AG04449 (cell line): ENCODE measurements around the gene SSBP3.

Experiments
- CTCF ChIA-PET: fragments of 350-600 bp; formaldehyde crosslinking; extraction: SDS; loops from one replicate; lab custom pipeline; 2021; ENCODE audit warnings: antibody characterized with exemption; lab: Yijun Ruan, JAX
- POLR2A ChIA-PET: fragments of 400-600, 350-600 bp; formaldehyde crosslinking; extraction: SDS; loops from one replicate; lab custom pipeline; 2020; ENCODE audit warnings: antibody characterized with exemption, inconsistent platforms; lab: Yijun Ruan, JAX
- DNase-seq: peaks from one replicate; pipeline ENCODE4 v3.0.0-alpha.2; 2010; ENCODE audit warnings: low read depth, low spot score
- H3K4me3 ChIP-seq: 2 replicates; pipeline ENCODE4 v1.5.1; 2011; ENCODE audit warnings: low read depth, mild to moderate bottlenecking, control low read depth, low read length
- CTCF ChIP-seq: IDR thresholded peaks from one replicate; pipeline ENCODE4 v1.5.1; 2011; ENCODE audit warnings: mild to moderate bottlenecking, moderate library complexity, low read length, control low read depth, inconsistent platforms; ENCODE audit not compliant: insufficient read depth; ENCODE audit errors: missing control alignments

The SSBP3 gene

GRCh38 chr1:54230507-54231339 is 175.5 kb downstream of the SSBP3 start:
- ChIA-PET POLR2A (no interaction called here), CTCF (no interaction called here)
- H3K4me3 ChIP-seq, result no peak overlapping the region
- TF ChIP-seq CTCF, result no peak
- no peak for DNase-seq

GRCh38 chr1:54229281-54229891 is 176.8 kb downstream of the SSBP3 start:
- no peak overlapping the region; the same call in 1 of the 2 replicates for H3K4me3 ChIP-seq
- DNase-seq, result no peak
- no peak for TF ChIP-seq CTCF
- POLR2A ChIA-PET, result interaction anchor here (0.5 kb wide), 1 partner anchor 29 kb away, joined by 3 read pairs; the partner anchor contains the start of genes CYB5RL and MRPL37
- CTCF ChIA-PET, result interaction anchor here (0.7 to 3.8 kb wide), 3 partner anchors 11 to 260 kb away, joined by 3 to 15 read pairs (median 9); no protein-coding TSS in a partner anchor

- no peak for TF ChIP-seq CTCF
- no peak for DNase-seq
- ChIA-PET POLR2A (no interaction called here), CTCF (interaction anchor here (1.8 to 3.8 kb wide), 2 partner anchors 12 to 261 kb away, joined by 9 to 15 read pairs; no protein-coding TSS in a partner anchor)
- H3K4me3 ChIP-seq, result no peak overlapping the region
Observed at GRCh38 chr1:54228638-54229079, 177.5 kb downstream of the SSBP3 start.

- DNase-seq, result no peak
- ChIA-PET CTCF (interaction anchor here (0.8 to 3.8 kb wide), 3 partner anchors 13 to 262 kb away, joined by 5 to 15 read pairs (median 9); no protein-coding TSS in a partner anchor), POLR2A (no interaction called here)
Observed at GRCh38 chr1:54227891-54228310, 178.3 kb downstream of the SSBP3 start.

GRCh38 chr1:54227091-54227602 is 179.0 kb downstream of the SSBP3 start:
- no peak for TF ChIP-seq CTCF
- no peak for DNase-seq
- ChIA-PET CTCF (interaction anchor here (0.8 to 3.8 kb wide), 2 partner anchors 176 to 262 kb away, joined by 5 to 15 read pairs; no protein-coding TSS in a partner anchor), POLR2A (interaction anchor here (0.9 kb wide), 1 partner anchor 181 kb away, joined by 4 read pairs; no protein-coding TSS in a partner anchor)
- H3K4me3 ChIP-seq, result no peak overlapping the region

More at GRCh38 chr1:54227891-54228310, 178.3 kb downstream of the SSBP3 start:
- H3K4me3 ChIP-seq, result no peak overlapping the region
- no peak for TF ChIP-seq CTCF
